ENCODE measurements around the gene CEP290. TPM values are rescaled to one million over a fixed set of nuclear protein-coding genes. Genes with fewer than 3 reads are reported as not detected.

CEP290 gene
- total and polyA plus RNA-seq, 10 of the 15 experiments (the other 5 are each of a cell fraction or from before 2014, with no cell fraction given), result 4.8 to 15.7 (median 10.7) TPM

DNA sequence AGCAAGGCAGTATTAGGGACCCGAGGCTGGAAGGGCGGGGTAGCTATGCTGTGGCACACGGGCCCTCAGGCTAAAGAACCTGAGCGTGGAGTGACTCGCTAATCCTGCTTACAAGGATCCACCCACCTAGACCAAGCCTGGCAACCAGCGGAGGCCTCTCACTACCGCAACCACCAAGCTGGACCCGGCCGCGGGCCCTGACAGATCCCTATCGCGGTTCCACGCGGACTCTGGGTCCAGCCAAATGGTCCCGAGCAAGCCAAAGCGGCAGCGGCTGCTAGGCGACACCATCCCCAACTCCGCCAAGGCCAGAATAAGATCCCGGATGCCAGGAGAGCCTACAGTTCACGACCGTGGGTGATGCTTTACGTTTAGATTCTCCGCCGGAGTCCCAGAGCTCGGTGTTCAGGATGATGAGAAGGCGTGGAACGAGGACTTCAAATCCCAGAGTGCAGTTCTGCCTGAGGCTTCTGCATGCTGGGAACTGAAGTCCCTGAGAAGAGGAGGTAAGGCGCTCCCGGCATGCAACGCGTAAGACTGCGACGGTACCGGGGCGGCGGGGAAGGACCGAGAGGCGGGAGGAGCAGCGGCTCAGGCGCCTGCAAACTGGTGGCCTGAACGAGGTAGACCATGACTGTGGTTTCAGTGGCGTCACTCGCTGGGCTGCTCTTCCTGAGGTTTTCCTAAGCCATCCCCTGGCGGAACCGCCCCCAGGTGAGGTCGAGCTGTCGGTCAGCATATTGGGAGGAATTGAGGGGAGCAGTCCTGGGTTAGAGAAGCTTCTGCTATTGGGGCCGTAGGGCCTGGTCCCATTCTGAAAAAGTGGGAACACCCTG lies at the start of gene CEP290, which contains the start of gene TMTC3 (continued):
- TF ChIP-seq, protein P1, sequence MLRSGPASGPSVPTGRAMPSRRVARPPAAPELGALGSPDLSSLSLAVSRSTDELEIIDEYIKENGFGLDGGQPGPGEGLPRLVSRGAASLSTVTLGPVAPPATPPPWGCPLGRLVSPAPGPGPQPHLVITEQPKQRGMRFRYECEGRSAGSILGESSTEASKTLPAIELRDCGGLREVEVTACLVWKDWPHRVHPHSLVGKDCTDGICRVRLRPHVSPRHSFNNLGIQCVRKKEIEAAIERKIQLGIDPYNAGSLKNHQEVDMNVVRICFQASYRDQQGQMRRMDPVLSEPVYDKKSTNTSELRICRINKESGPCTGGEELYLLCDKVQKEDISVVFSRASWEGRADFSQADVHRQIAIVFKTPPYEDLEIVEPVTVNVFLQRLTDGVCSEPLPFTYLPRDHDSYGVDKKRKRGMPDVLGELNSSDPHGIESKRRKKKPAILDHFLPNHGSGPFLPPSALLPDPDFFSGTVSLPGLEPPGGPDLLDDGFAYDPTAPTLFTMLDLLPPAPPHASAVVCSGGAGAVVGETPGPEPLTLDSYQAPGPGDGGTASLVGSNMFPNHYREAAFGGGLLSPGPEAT (IDR thresholded peaks at IDR 0.05; ENCODE audit: low read depth), result peak; percentile 65
- TF ChIP-seq EGR1 (IDR thresholded peaks at IDR 0.05; ENCODE audit: borderline replicate concordance in 1 of 2, low read depth in 2 of 2, low read length in 2 of 2), result peak in 1 of 2 experiments; percentile 85; a peak in 2 of 3 replicates
- no peak for TF ChIP-seq MTA3 (IDR thresholded peaks at IDR 0.05; ENCODE audit: borderline replicate concordance, low read length)
- TF ChIP-seq CREB1 (IDR thresholded peaks at IDR 0.05; ENCODE audit: low read depth), result peak; percentile 81
- no peak; the same call in 1 of the 2 replicates for TF ChIP-seq RB1 (IDR thresholded peaks at IDR 0.05; ENCODE audit: borderline replicate concordance)
- TF ChIP-seq YY1 (IDR thresholded peaks at IDR 0.05; ENCODE audit: low read depth, low read length), result peak; percentile 82; the same call in 1 of the 2 replicates
- TF ChIP-seq IKZF1 (conservative IDR thresholded peaks at IDR 0.05), result peak; percentile 100
- peak; percentile 68 for TF ChIP-seq RUNX3 (IDR thresholded peaks at IDR 0.05; ENCODE audit: low read length)
- peak; percentile 97 for TF ChIP-seq TARDBP (IDR thresholded peaks at IDR 0.05; ENCODE audit: borderline replicate concordance)
- TF ChIP-seq SMAD5 (IDR thresholded peaks at IDR 0.05; ENCODE audit: low read depth), result peak; percentile 27; the same call in 1 of the 2 replicates
- TF ChIP-seq ZNF384 (IDR thresholded peaks at IDR 0.05; ENCODE audit: borderline replicate concordance, low read depth, low read length), result no peak
- peak; percentile 18; the same call in 1 of the 2 replicates for TF ChIP-seq LARP7 (IDR thresholded peaks at IDR 0.05)
- peak; percentile 75; the same call in 1 of the 2 replicates for TF ChIP-seq ASH2L (IDR thresholded peaks at IDR 0.05; ENCODE audit: borderline replicate concordance, low read depth)
- TF ChIP-seq, protein P2, sequence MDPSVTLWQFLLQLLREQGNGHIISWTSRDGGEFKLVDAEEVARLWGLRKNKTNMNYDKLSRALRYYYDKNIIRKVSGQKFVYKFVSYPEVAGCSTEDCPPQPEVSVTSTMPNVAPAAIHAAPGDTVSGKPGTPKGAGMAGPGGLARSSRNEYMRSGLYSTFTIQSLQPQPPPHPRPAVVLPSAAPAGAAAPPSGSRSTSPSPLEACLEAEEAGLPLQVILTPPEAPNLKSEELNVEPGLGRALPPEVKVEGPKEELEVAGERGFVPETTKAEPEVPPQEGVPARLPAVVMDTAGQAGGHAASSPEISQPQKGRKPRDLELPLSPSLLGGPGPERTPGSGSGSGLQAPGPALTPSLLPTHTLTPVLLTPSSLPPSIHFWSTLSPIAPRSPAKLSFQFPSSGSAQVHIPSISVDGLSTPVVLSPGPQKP (IDR thresholded peaks at IDR 0.05; ENCODE audit: low read depth, low read length), result 0 out of 2 replicates have a peak, but pooled peaks have one; percentile 23
- no peak; the same call in none of the 2 replicates for TF ChIP-seq POLR2AphosphoS2 (IDR thresholded peaks at IDR 0.05; ENCODE audit: low read depth, low read length)
- TF ChIP-seq HDAC2 (IDR thresholded peaks at IDR 0.05), result no peak
- TF ChIP-seq, protein P3, sequence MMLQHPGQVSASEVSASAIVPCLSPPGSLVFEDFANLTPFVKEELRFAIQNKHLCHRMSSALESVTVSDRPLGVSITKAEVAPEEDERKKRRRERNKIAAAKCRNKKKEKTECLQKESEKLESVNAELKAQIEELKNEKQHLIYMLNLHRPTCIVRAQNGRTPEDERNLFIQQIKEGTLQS (IDR thresholded peaks at IDR 0.05; ENCODE audit: borderline replicate concordance, extremely low read depth, low read depth, low read length), result peak; percentile 94; the same call in 1 of the 2 replicates
- TF ChIP-seq, protein P4, sequence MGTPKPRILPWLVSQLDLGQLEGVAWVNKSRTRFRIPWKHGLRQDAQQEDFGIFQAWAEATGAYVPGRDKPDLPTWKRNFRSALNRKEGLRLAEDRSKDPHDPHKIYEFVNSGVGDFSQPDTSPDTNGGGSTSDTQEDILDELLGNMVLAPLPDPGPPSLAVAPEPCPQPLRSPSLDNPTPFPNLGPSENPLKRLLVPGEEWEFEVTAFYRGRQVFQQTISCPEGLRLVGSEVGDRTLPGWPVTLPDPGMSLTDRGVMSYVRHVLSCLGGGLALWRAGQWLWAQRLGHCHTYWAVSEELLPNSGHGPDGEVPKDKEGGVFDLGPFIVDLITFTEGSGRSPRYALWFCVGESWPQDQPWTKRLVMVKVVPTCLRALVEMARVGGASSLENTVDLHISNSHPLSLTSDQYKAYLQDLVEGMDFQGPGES (IDR thresholded peaks at IDR 0.05), result no peak
- TF ChIP-seq SIN3A (IDR thresholded peaks at IDR 0.05; ENCODE audit: low read depth, low read length), result peak; percentile 90
- TF ChIP-seq, protein P5, sequence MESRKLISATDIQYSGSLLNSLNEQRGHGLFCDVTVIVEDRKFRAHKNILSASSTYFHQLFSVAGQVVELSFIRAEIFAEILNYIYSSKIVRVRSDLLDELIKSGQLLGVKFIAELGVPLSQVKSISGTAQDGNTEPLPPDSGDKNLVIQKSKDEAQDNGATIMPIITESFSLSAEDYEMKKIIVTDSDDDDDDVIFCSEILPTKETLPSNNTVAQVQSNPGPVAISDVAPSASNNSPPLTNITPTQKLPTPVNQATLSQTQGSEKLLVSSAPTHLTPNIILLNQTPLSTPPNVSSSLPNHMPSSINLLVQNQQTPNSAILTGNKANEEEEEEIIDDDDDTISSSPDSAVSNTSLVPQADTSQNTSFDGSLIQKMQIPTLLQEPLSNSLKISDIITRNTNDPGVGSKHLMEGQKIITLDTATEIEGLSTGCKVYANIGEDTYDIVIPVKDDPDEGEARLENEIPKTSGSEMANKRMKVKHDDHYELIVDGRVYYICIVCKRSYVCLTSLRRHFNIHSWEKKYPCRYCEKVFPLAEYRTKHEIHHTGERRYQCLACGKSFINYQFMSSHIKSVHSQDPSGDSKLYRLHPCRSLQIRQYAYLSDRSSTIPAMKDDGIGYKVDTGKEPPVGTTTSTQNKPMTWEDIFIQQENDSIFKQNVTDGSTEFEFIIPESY (IDR thresholded peaks at IDR 0.05), result peak; percentile 33; the same call in 1 of the 2 replicates
- peak; percentile 84 for TF ChIP-seq POLR2A (IDR thresholded peaks at IDR 0.05; ENCODE audit: low read depth, low read length)
- TF ChIP-seq CBFB (IDR thresholded peaks at IDR 0.05; ENCODE audit: low read depth), result peak; percentile 26; the same call in 1 of the 2 replicates
- TF ChIP-seq, protein P6, sequence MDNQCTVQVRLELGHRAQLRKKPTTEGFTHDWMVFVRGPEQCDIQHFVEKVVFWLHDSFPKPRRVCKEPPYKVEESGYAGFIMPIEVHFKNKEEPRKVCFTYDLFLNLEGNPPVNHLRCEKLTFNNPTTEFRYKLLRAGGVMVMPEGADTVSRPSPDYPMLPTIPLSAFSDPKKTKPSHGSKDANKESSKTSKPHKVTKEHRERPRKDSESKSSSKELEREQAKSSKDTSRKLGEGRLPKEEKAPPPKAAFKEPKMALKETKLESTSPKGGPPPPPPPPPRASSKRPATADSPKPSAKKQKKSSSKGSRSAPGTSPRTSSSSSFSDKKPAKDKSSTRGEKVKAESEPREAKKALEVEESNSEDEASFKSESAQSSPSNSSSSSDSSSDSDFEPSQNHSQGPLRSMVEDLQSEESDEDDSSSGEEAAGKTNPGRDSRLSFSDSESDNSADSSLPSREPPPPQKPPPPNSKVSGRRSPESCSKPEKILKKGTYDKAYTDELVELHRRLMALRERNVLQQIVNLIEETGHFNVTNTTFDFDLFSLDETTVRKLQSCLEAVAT (IDR thresholded peaks at IDR 0.05), result peak; percentile 100

Data from GM12878 (cell line).